HG03558 (cell line): ENCODE data around the gene PDE3A.

ENCODE experiments used
- ATAC-seq: cut with Tn5 transposase; IDR thresholded peaks from one replicate; pipeline ENCODE4 v1.9.1; 2021; ENCODE audit warnings: moderate number of reproducible peaks; ENCODE audit not compliant: unreplicated experiment; ENCODE audit errors: extremely low read depth

The PDE3A gene

GRCh38 chr12:20486233-20486632 lies 117.9 kb downstream of the PDE3A start:
- no peak for ATAC-seq

DNA sequence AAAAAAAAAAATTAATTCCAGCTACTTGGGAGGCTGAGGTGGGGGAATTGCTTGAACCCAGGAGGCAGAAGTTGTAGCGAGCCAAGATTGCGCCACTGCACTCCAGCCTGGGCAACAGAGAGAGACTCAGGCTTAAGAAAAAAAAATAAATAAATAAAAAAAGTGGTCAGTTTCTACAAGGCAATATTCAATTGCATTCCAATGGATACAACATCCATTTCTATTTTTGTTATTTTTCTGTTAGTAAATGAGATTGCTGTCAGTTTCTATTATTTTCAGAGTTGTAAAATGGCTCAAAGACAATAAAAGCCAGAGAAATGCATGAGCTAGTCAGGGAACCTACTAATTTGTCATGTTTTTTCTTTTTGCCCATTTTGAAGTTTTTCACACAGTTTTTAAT lies 119.2 kb downstream of the PDE3A start:
- ATAC-seq = no peak

DNA sequence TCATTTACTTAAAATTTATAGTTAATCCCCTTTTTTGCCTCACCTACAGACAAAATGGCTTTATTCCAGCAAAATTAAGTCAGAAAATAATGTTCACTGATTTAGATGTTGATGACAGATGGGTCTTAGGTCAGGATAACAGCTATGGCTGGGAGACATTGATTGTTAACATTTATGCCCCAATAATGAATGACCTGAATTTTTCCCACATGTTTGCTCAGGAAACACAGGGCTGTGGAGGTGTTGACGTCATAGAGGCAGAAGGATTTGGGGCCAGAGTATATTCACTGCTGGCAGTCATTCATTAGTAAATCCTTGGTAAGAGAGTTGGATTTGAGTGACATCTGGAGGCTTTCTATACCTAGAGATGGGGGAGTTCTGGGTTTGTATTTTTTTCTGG lies 121.3 kb downstream of the PDE3A start:
- ATAC-seq = no peak

DNA sequence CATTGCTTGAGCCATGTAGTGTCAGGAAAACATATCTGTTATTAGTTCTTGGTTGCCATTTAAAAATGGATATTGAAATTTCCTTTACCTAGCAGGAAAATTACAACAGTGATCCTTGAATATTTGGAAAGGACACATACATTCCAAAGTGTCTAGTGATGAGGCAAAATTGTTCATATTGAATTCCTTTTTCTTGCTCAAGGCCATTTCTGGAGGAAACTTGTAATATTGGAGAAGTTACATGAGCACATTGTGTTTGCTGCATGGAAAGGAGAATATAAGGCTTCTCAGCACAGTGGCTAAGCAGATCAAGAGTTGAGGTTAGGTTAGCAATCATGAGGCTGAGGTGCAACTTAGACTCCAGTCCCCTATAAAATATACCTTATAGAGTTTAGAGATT lies 121.9 kb downstream of the PDE3A start:
- ATAC-seq = no peak

DNA sequence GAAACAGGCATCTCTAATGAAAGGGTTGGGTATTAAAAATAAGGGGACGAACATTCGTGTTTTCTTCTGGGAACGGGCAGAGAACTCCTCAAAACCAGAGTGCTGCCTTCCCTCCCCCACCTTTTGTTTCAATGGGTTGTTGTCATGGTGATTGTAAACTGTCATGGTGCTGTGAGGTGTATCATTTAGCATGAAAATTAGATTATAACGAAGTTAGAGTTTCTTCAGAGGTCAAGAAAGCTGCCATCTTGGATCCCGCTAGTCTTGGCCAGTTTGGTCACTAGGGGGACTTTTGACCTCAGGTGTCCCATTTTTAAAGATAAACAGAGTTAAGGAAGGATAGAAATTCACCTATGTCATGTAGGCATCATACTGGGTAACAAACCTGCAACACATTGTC lies 123.0 kb downstream of the PDE3A start:
- no peak for ATAC-seq

DNA sequence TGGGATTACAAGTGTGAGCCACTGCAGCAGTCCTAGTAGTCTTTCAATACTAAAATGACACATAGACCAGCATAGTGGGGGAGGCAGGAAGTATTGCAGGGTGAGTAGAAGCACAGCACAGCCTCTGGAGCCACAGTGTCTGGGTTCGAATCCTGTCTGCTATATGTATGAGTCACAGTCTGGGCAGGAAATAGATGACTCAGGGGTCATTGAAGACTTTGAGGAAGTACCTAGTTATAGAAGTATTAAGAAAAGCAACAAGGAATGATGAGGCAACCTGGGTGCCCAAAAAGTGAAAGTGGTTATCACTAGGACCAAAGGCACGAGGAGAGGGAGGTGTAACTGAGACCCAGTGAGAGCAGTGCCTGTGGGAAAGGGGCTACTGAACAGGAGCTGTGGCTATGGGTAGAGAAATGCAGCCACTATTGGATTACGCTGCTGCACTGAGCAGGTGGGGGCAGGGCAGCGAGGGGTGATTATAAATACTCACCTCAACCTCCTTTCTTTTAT lies 124.0 kb downstream of the PDE3A start:
- no peak for ATAC-seq

DNA sequence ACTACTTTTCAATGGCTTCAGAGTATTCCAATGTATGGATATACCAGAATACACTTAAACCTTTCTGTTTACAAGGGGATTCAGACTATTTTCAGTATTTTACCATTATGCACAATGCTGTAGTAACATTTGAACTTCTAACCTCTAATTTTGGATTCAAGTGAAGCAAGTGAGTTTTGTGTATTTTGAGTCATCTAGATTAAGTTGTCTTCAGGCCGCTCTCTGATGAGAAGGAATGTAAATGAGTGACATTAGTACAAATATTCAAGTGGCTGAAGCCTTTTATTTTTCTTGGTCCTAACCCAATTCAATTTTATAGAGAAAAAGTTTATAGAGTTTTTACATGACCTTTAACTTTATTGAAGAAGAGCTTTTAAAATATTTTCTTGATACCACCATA lies 125.6 kb downstream of the PDE3A start:
- no peak for ATAC-seq

- ATAC-seq = no peak
These were observed 126.5 kb downstream of the PDE3A start for GRCh38 chr12:20494851-20495250.

- ATAC-seq = no peak
These were observed 127.7 kb downstream of the PDE3A start for GRCh38 chr12:20495997-20496396.

DNA sequence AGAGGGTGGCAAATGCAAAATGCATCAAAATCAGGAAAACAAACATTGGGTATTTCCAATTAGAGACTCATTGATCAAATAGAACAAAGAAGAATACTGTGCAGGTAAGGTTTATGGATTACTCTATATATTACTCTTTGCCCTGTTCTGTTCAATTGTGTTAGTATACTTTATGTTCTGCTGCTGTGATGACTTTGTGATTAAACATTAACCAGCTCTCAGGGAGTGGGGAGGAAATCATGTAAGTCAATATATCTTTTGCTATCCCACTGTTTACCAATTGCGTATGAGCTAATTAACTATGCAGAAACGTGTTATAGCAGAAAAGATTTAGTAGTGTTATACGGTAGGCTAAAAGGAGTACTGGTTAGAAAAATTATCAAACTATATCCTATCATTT lies 129.4 kb downstream of the PDE3A start:
- ATAC-seq = no peak

- ATAC-seq = no peak
These were observed 133.6 kb downstream of the PDE3A start for GRCh38 chr12:20501958-20502357.

DNA sequence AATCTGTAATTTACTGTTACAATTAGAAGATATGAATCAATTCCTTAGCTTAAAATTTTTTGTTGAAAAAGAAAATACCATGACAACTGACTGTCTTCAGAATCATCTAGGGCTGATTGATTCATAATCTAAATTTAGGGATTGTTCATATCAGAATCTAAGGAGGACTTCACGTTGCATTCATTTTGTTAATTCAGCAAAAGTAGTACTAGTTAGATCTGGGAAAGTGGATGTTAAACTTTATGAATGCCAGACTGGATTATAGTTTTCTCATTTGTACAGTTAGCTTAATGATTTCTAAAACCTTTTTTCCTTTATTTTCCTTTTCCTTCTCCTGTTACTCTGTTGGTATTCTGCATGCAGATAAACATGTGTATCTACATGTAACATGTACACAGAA lies 135.5 kb downstream of the PDE3A start:
- no peak for ATAC-seq

GRCh38 chr12:20505056-20505455 lies 136.7 kb downstream of the PDE3A start:
- ATAC-seq = no peak

GRCh38 chr12:20507056-20507455 lies 138.7 kb downstream of the PDE3A start:
- ATAC-seq = no peak

GRCh38 chr12:20507711-20508110 lies 139.4 kb downstream of the PDE3A start:
- ATAC-seq = no peak

GRCh38 chr12:20508359-20508758 lies 140.0 kb downstream of the PDE3A start:
- ATAC-seq = no peak

DNA sequence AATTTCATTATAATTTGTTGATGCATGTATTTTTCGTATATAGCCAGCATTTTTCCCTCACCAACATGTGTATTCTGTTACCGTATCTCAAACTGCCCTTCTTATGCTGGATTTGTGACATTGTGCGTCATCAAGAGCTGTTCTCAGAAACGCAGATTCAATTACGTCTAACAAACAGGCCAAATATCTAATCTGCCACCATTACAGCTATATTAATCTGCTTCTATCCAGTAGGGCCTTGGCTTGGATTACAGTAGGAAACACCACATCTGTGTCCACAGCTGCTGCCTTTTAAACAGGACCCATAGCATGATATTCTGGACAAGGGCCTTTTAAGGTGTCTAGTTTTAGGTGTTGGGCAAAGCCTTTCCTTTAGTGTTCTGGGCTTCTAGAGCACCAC lies 140.6 kb downstream of the PDE3A start:
- ATAC-seq = no peak

DNA sequence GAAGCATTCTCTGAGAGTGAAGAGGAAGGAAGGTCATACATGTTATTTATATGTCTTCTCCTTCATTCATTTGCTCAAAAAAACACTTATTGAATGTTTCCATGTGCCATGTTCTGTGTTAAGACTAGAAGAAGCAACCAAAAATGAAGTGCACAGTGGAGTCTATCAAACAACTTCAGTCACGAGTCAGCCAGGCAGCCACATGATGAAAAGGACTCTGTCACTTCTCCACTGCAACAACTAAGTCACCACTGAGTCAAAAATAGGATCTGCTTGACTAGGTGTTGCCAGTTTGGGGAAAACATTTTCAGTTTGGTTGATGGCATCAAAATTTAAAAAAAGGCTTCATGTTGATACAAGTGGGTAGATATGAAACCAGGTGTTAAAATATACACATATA lies 142.5 kb downstream of the PDE3A start:
- ATAC-seq = no peak

GRCh38 chr12:20513189-20513588 lies 144.9 kb downstream of the PDE3A start:
- no peak for ATAC-seq

- ATAC-seq = no peak
These were observed 146.3 kb downstream of the PDE3A start for GRCh38 chr12:20514598-20514997.

- no peak for ATAC-seq
These were observed 152.2 kb downstream of the PDE3A start for GRCh38 chr12:20520532-20520931.

GRCh38 chr12:20523658-20524057 lies 155.3 kb downstream of the PDE3A start:
- ATAC-seq = no peak

GRCh38 chr12:20524113-20524512 lies 155.8 kb downstream of the PDE3A start:
- no peak for ATAC-seq
